Keratinocyte (primary cell): Measurements from ENCODE around the gene RPS27. TPM values are rescaled to one million over a fixed set of nuclear protein-coding genes. Genes with fewer than 3 reads are reported as not detected.

ENCODE experiments used
- DNase-seq: peaks from one replicate; pipeline ENCODE4 v3.0.0-alpha.2; 2011; ENCODE audit warnings: low read depth, missing footprints, low spot score
- FAIRE-seq: peaks from 2 replicates; lab custom pipeline; 2011; peaks lifted over from hg19 to GRCh38; lab: Jason Lieb, UNC
- H2AFZ ChIP-seq: 2 replicates; pipeline ENCODE4 v1.6.0; 2012; ENCODE audit warnings: low read length, control low read depth, inconsistent platforms; ENCODE audit not compliant: control insufficient read depth
- H3K27ac ChIP-seq: 2 replicates; pipeline ENCODE4 v1.5.1; 2011; ENCODE audit warnings: low read length; ENCODE audit not compliant: control insufficient read depth, insufficient read depth
- H3K27me3 ChIP-seq: 3 replicates; pipeline ENCODE4 v1.6.0; 2011; ENCODE audit warnings: low read length; ENCODE audit not compliant: control insufficient read depth, insufficient read depth; ENCODE audit errors: extremely low read depth
- H3K36me3 ChIP-seq, 2 experiments: 2 replicates in 1 of 2; 3 replicates in 1 of 2; pipeline ENCODE4 v1.5.1; 2011; ENCODE audit warnings: low read length in 2 of 2, mild to moderate bottlenecking in 1 of 2; ENCODE audit not compliant: control insufficient read depth in 2 of 2, insufficient read depth in 2 of 2; ENCODE audit errors: extremely low read depth in 1 of 2
- H3K4me1 ChIP-seq: 3 replicates; pipeline ENCODE4 v1.5.1; 2011; ENCODE audit warnings: low read length; ENCODE audit not compliant: control insufficient read depth, insufficient read depth; ENCODE audit errors: extremely low read depth
- H3K4me2 ChIP-seq: 3 replicates; pipeline ENCODE4 v1.6.0; 2011; ENCODE audit warnings: low read depth, low read length; ENCODE audit not compliant: control insufficient read depth, insufficient read depth; ENCODE audit errors: extremely low read depth
- H3K4me3 ChIP-seq, 3 experiments: fragments of 200-600 bp in 1 of 3; sonication (generic) in 1 of 3; 2 replicates in 2 of 3; 3 replicates in 1 of 3; pipeline ENCODE4 v1.5.1; 2011 to 2016; ENCODE audit warnings: low read length in 3 of 3, mild to moderate bottlenecking in 3 of 3, control low read depth in 2 of 3, inconsistent platforms in 1 of 3, low read depth in 1 of 3, mixed read lengths in 1 of 3, mixed run types in 1 of 3, moderate library complexity in 1 of 3; ENCODE audit not compliant: control insufficient read depth in 2 of 3, insufficient read depth in 2 of 3; ENCODE audit errors: extremely low read depth in 1 of 3
- H3K79me2 ChIP-seq: 2 replicates; pipeline ENCODE4 v1.6.0; 2012; ENCODE audit warnings: low read length; ENCODE audit not compliant: control insufficient read depth, insufficient read depth
- H3K9ac ChIP-seq: 3 replicates; pipeline ENCODE4 v1.6.0; 2011; ENCODE audit warnings: low read length; ENCODE audit not compliant: control insufficient read depth, insufficient read depth; ENCODE audit errors: extremely low read depth
- H3K9me1 ChIP-seq: 3 replicates; pipeline ENCODE4 v1.6.0; 2011; ENCODE audit warnings: low read length; ENCODE audit not compliant: control insufficient read depth, insufficient read depth; ENCODE audit errors: extremely low read depth
- H3K9me3 ChIP-seq: 2 replicates; pipeline ENCODE4 v1.5.1; 2012; ENCODE audit warnings: low read depth, low read length; ENCODE audit not compliant: control insufficient read depth
- H4K20me1 ChIP-seq: 3 replicates; pipeline ENCODE4 v1.6.0; 2011; ENCODE audit warnings: low read length; ENCODE audit not compliant: control insufficient read depth, insufficient read depth; ENCODE audit errors: extremely low read depth
- CTCF ChIP-seq, 3 experiments: IDR thresholded peaks in 1 of 3; conservative IDR thresholded peaks in 1 of 3; optimal IDR thresholded peaks in 1 of 3; 2 replicates in 2 of 3; 3 replicates in 1 of 3; pipeline versions ENCODE3 to v1.5.1; 2011; ENCODE audit warnings: low read length in 3 of 3, mild to moderate bottlenecking in 3 of 3, moderate library complexity in 2 of 3, control low read depth in 1 of 3, inconsistent platforms in 1 of 3; ENCODE audit not compliant: insufficient read depth in 2 of 3; ENCODE audit errors: extremely low read depth in 1 of 3
- EZH2 ChIP-seq: IDR thresholded peaks from one replicate; pipeline ENCODE4 v1.6.1; 2012; ENCODE audit warnings: inconsistent platforms, mild to moderate bottlenecking, low read length, moderate library complexity
- dilution Hi-C: fragments of 300-500 bp; cut with MboI; formaldehyde crosslinking; loops from one replicate; pipeline ENCODE4 v1.7.0; 2020; ENCODE audit warnings: low sequenced_read_pairs; ENCODE audit not compliant: extremely low pct_ligation_motif_present
- polyA plus RNA-seq, 5 experiments: library from polyadenylated mRNA; depleted of rRNA in 3 of 5; stranded (reverse) in 3 of 5; stranded (forward) in 1 of 5; unstranded in 1 of 5; fragments of >200 nt; gene quantifications; 1 replicate in 1 of 5; 2 replicates in 3 of 5; 3 replicates in 1 of 5; pipeline versions ENCODE4 v1.2.1 to v1.2.3, GENCODE V29; 2011 to 2012; ENCODE audit warnings: missing spikeins in 2 of 5, low read depth in 1 of 5, low replicate concordance in 1 of 5

RPS27 gene
- polyA plus RNA-seq, 1 donor (not counting 4 experiments of a cell fraction or from before 2014, with no cell fraction given), result 5,112 TPM

- no peaks in the 10 kb centered on the region for H3K27me3 ChIP-seq
- no peak overlapping the region for H3K4me3 ChIP-seq
- peaks cover 37 to 47% of the 10 kb centered on the region in 2 experiments for H3K36me3 ChIP-seq
- H4K20me1 ChIP-seq, result peaks cover 3% of the 10 kb centered on the region
- no peak for TF ChIP-seq CTCF (optimal IDR thresholded peaks at IDR 0.05 in 1 of 3, IDR thresholded peaks at IDR 0.05 in 1 of 3, conservative IDR thresholded peaks at IDR 0.05 in 1 of 3; ENCODE audit: extremely low read depth in 1 of 3, insufficient read depth in 2 of 3, low read length in 3 of 3)
- TF ChIP-seq EZH2, result no peak
- FAIRE-seq (no peak), DNase-seq (no peak)
- H3K79me2 ChIP-seq, result peaks cover 31% of the 10 kb centered on the region
- H2AFZ ChIP-seq, result no peak overlapping the region
- H3K4me2 ChIP-seq, result no peak overlapping the region
- H3K9me3 ChIP-seq, result no peaks in the 10 kb centered on the region
- H3K9me1 ChIP-seq, result no peaks in the 10 kb centered on the region
- peaks cover 4% of the 10 kb centered on the region for H3K4me1 ChIP-seq
- dilution Hi-C loops, result no loop called here
- no peak overlapping the region for H3K27ac ChIP-seq
- no peak overlapping the region for H3K9ac ChIP-seq
These were observed 39.4 kb upstream of the RPS27 start for GRCh38 chr1:153951183-153951582.

- no peak overlapping the region for H3K27ac ChIP-seq
- peaks cover 37% of the 10 kb centered on the region for H3K79me2 ChIP-seq
- no peak for TF ChIP-seq EZH2
- TF ChIP-seq CTCF (optimal IDR thresholded peaks at IDR 0.05 in 1 of 3, IDR thresholded peaks at IDR 0.05 in 1 of 3, conservative IDR thresholded peaks at IDR 0.05 in 1 of 3; ENCODE audit: extremely low read depth in 1 of 3, insufficient read depth in 2 of 3, low read length in 3 of 3), result no peak
- H3K36me3 ChIP-seq, result peaks cover 37 to 47% of the 10 kb centered on the region in 2 experiments
- H3K4me2 ChIP-seq, result no peak overlapping the region
- no peaks in the 10 kb centered on the region for H3K9me1 ChIP-seq
- H3K9me3 ChIP-seq, result no peaks in the 10 kb centered on the region
- FAIRE-seq, result no peak
- H3K4me3 ChIP-seq, result no peak overlapping the region
- peaks cover 4% of the 10 kb centered on the region for H3K4me1 ChIP-seq
- dilution Hi-C loops, result no loop called here
- DNase-seq, result no peak
- no peaks in the 10 kb centered on the region for H3K27me3 ChIP-seq
- H3K9ac ChIP-seq, result no peak overlapping the region
- H4K20me1 ChIP-seq, result peaks cover 3% of the 10 kb centered on the region
- no peak overlapping the region for H2AFZ ChIP-seq
These were observed 38.8 kb upstream of the RPS27 start for GRCh38 chr1:153951801-153952200.
